Mesenteric fat pad (tissue), 1 donor: Measurements from ENCODE around the gene TM4SF18. TPM values are rescaled to one million over a fixed set of nuclear protein-coding genes. Genes with fewer than 3 reads are reported as not detected.
"Not testable (repeated sequence)": the region's sequence is repeated elsewhere in the genome, so short reads cannot be mapped to it uniquely, and the experiment has no call there.

Experiments
- DNase-seq: peaks from one replicate; pipeline ENCODE4 v3.0.0-alpha.2; 2020; ENCODE audit warnings: low spot score
- long read RNA-seq: library from polyadenylated mRNA; unstranded; transcript quantifications from one replicate; pipeline ENCODE4 v2.0.0, GENCODE V29; 2020
- total RNA-seq: library from RNA; stranded (reverse); fragmentation: NEBNext Ultra II Directional; extraction: Animal tissue kit (Norgen Biotek cat#: 25700); gene quantifications from one replicate; pipeline ENCODE4 v1.2.1, GENCODE V29; 2021
- donor health status: DM: yes; HTN: yes; CAD: no.

TM4SF18 gene, protein sequence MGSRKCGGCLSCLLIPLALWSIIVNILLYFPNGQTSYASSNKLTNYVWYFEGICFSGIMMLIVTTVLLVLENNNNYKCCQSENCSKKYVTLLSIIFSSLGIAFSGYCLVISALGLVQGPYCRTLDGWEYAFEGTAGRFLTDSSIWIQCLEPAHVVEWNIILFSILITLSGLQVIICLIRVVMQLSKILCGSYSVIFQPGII
- 12.3 TPM for total RNA-seq
- long read RNA-seq, transcript TM4SF18-201 (6 exons, 3,852 nt): major isoform, 27 of 43 reads
- long read RNA-seq, partial matches to known transcripts: 0 of 43 reads
- long read RNA-seq, other reads (novel, unspliced or antisense): 12 of 43 reads

GRCh38 chr3:149333176-149333859, at the start of gene TM4SF18:
TM4SF18 (minus strand) TSS chr3:149333636; CDS start chr3:149333382, 254 bp downstream.
- no peak for DNase-seq

GRCh38 chr3:149382518-149382917, 49.1 kb upstream of the TM4SF18 start:
- DNase-seq: no peak

DNA sequence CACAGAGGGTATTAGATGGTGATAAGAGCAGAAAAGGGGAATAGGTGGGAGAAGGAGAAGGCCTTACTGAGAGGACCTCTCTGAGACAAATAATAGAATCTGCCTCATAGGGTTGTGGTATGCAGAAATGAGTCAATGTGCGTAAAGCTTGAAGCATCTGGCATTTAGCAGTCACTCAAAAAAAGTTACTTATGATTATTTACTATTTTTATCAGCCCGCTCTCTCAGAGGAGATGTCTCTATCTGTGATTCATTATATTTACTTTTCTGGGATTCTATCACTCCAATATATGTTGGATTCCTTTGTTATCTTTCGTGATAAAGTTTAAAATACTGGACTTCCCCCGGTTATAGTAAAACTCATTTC, 48.6 kb upstream of the TM4SF18 start:
- no peak for DNase-seq

DNA sequence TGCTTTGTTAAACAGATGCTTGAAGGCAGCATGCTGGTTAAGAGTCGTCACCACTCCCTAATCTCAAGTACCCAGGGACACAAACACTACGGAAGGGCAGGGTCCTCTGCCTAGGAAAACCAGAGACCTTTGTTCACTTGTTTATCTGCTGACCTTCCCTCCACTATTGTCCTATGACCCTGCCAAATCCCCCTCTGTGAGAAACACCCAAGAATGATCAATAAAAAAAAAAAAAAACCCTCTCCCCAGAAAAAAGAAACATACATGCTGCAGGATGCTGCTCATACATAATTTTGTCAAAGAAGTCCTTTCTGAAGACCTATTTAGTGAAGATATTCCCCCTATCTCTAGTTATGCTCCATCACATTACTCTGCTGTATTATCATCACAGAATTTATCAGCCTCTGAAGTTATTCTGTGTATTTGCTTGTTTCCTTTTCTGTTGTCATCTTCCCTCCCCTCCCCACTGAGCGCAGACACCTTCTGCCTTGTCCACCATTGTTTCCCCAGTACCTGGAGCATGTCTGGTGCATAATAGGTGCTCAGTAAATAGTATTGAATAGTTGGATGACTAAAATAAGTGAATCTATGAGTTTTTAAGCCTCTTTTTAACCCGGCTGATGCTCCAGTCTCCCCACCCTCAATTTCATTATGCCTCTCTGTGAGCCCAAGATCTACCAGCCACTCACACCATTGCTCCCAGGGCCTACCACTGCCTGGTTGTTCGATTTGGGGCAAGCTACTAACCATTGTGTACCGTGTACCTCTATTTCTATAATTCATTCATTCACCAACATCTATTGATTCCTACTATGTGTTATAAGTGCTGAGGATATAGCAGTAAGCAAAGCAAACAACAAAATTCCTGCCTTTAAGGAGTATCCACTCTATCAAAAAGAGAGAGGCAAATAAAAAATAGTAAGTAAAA, 48.0 kb upstream of the TM4SF18 start:
- DNase-seq: no peak

GRCh38 chr3:149380220-149380619, 46.8 kb upstream of the TM4SF18 start:
- not testable (repeated sequence) for DNase-seq

DNA sequence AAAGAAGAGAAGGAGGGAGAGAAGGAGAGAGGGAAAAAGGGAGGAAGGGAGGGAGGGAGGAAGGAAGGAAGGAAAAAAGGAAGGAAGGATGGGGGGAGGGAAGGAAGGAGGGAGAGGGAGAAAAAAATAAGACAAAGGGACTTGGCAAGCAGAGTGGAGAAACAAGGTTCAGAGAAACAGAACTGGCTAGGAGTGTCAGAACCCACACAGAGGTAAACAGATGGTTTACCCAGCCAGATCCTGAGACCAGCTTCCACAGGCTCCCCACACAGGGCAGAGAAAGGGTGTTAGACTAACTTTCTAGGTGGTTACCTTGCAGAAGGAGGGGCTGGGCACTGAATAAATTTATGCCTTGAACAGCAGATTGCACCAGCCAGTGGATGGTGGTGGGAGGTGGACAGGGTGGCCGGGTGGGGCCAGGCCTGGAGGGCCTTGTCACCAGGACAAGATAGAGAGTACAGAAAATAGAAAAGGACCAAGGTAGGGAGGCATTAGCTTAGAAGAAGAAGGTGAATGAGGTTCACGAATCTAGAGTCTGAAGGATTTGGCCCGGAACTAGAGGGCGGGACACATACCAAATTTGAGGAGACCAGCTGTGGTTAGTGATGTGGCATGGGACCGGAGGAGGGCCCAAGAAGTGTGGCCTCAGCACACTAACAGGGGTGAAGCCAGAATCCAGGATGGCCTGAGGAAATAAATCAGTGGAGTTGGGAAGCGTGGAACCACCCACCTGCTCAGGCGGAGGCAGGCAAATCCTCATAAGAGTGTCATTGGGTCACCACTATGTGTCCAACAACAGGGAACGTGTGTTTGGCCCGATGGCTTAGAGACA, 45.3 kb upstream of the TM4SF18 start:
- DNase-seq: no peak

- DNase-seq: no peak
Measured at GRCh38 chr3:149377408-149378364, 44.2 kb upstream of the TM4SF18 start, which contains the start of gene TM4SF1. TM4SF1 (minus strand) TSS chr3:149377649; CDS start chr3:149377547, 102 bp downstream.

DNA sequence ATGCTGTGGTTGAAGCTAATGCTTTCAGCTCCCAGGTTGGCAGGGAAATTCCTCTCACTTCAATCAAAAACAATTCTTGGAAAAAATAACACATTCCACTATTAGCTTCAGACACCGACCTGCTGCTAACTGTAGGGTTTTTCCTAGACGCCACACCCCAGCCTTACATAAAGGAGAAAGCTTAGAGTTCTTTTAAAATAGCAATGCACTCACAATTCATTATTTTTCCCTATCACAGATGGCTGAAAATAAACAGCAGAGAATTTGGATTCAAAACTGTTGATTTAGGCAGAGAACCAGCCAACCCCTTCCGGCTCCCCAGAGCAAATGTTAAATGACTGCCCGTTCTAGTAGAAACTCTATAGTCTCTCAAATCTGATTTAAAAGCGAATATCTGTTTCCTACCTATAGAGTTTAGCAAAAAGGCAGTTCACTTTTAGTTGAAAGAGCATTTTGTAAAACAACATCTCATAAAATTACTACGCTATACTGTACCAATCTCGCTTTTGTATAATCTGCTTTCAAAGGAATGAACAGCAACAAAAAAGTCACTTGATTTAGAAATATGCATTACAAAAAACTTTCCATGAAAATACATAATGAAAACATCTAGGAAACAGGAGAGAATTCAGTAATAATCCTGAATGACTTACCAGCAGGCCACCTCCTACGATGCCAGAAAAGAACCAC, 43.4 kb upstream of the TM4SF18 start:
- no peak for DNase-seq

GRCh38 chr3:149375501-149376196, 42.2 kb upstream of the TM4SF18 start:
- no peak for DNase-seq

- DNase-seq: no peak
Measured at GRCh38 chr3:149374793-149375500, 41.5 kb upstream of the TM4SF18 start.

GRCh38 chr3:149374391-149374790, 41.0 kb upstream of the TM4SF18 start:
- no peak for DNase-seq

GRCh38 chr3:149373235-149374125, 40.0 kb upstream of the TM4SF18 start:
- DNase-seq: no peak

DNA sequence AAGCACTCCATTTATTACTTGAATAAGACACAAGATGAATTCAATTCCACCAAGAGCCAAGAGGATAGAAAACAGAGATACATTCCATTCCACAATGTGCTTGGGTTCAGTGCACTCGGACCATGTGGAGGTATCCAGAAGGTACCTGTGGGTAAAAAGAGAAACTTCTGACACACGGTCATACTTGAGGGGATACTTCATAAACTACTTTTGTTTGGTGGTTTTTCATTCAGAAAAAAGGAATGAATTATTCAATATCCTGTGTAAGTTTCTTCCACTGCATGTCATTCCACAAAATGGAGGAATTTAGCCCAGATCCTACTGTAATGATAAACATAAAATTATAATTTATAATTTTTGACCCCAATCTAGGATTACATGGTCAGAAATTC, 38.3 kb upstream of the TM4SF18 start:
- DNase-seq: no peak

DNA sequence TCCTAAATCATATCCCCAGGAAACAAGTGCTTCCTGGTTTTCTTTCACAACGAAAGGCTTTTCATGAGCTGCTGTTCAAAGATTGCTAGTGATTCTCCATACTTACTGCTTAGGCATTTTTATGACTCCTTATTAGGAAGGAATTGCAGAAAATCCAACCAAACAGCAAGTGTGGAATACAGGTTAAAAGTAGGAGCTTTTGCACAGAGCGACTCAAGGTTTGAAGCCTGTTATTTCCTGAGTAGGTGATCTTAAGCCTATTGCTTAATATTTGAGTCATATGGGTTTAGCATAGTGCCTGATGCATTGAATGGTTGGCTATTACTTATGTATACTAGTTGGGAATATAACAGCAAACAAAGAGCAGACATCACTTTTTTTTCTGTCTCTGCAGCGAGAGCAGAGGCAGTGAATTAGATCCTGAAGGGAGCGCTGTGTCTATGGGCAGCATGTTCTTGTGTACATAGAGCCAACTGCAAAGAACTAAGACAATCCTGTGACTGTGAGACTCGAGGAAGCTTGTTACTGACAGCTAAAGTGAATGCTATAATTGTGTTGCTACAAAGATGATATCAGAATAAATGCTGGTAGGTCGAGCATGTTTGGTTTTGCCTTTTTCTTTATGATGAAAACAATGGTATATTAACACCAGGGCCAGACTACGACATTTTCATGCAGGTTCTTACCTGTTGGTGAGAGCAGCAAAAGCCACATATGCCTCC, 37.7 kb upstream of the TM4SF18 start:
- DNase-seq: no peak

GRCh38 chr3:149369991-149370866, 36.8 kb upstream of the TM4SF18 start:
- DNase-seq: no peak
